ENCODE data around the gene LRFN5. TPM values are rescaled to one million over a fixed set of nuclear protein-coding genes. Genes with fewer than 3 reads are reported as not detected.

The LRFN5 gene
- total and polyA plus RNA-seq, 2 of the 13 experiments (the other 11 are each of a cell fraction or from before 2014, with no cell fraction given), result not detected

DNA sequence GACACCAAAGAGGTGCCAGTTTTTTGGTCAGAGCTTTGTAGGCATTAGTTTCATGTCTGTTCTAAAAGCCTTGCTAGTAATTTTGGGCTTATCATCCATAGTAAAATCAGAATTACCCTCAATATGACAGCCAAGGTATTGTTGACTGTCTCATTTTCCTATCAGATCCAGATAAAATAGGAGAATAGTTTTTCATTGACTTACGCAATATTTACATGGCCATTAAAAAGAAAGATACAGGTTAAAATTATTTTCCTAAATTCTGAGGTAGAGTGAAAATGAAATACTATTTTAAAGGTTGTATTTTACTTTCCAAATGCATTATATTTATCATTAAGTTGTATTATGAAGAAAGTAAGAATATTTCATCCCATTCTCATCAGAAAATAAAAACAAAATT is 203.7 kb downstream of the LRFN5 start:
- Histone ChIP-seq H3K79me2 (ENCODE audit: insufficient read depth, low read length) (no peaks in the 10 kb centered on the region), H3K9me3 (ENCODE audit: low read length) (peaks cover 79% of the 10 kb centered on the region), H4K20me1 (ENCODE audit: insufficient read depth, low read length) (no peaks in the 10 kb centered on the region), H3K27me3 (ENCODE audit: control insufficient read depth in 1 of 2, insufficient read depth in 2 of 2, low read length in 2 of 2) (no peaks in the 10 kb centered on the region), H3K27ac (ENCODE audit: extremely low read length, insufficient read depth, low read length) (no peak overlapping the region), H3K4me3 (replicated peaks in 1 of 3; ENCODE audit: insufficient read depth in 1 of 3, low read depth in 2 of 3, low read length in 3 of 3) (no peak overlapping the region), H3K4me1 (ENCODE audit: insufficient read depth, low read length) (no peaks in the 10 kb centered on the region), H3K36me3 (replicated peaks in 1 of 2; ENCODE audit: control insufficient read depth in 1 of 2, insufficient read depth in 2 of 2, low read length in 2 of 2) (no peaks in the 10 kb centered on the region), H3K9ac (ENCODE audit: insufficient read depth, low read depth, low read length) (no peak overlapping the region), H3K4me2 (ENCODE audit: low read depth, low read length) (no peak overlapping the region), H2AFZ (ENCODE audit: low read length) (no peak overlapping the region)
- no peak for FAIRE-seq
- 56% methylated on average over 1 of the region's 1 CpG for WGBS (ENCODE audit: low lambda C conversion rate)
- ChIA-PET CTCF (ENCODE audit: low intra/inter-chr PET ratio, low total read pairs) (no interaction called here), POLR2A (no interaction called here)
- ATAC-seq, result no peak
- peak; percentile 55; the same call in 1 of the 2 replicates for TF ChIP-seq CEBPB (IDR thresholded peaks at IDR 0.05; ENCODE audit: borderline replicate concordance, low read depth, low read length)
- no peak for TF ChIP-seq CENPT (CRISPR knock-in tag; IDR thresholded peaks at IDR 0.05; ENCODE audit: low read depth)
- TF ChIP-seq KLF12 (CRISPR knock-in tag; IDR thresholded peaks at IDR 0.05; ENCODE audit: borderline replicate concordance), result no peak
- intact Hi-C loops (cut with micrococcal nuclease; ENCODE audit: unreplicated experiment) (no loop called here), in situ Hi-C loops (cut with HindIII; ENCODE audit: extremely low pct_ligation_motif_present, low pct_unique_long_range_greater_than_20kb) (no loop called here)
- BruUV-seq (replicated peaks), result no TSS peak
- DNase-seq (ENCODE audit: low spot score), result no peak

DNA sequence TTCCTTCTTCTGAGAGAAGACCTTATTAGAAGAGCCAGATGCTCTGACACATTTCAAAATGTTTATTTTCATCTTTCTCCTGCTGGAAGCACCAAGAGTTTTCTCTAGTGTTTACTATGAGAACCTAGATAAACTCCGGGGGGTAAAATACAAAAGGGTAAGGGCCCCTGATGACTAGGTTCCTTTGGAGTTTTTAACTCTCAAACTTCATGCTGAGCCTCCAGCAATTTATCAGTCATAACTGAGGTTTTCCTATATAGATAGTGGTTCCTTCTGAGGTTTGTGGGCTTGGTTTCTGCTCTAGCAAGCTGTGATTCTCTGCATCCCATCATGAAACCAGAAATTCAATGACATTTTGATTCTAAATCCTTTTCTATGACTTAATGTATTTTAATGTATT is 210.9 kb downstream of the LRFN5 start:
- Histone ChIP-seq H3K9me3 (ENCODE audit: low read length) (peaks cover 86% of the 10 kb centered on the region), H3K27me3 (ENCODE audit: control insufficient read depth in 1 of 2, insufficient read depth in 2 of 2, low read length in 2 of 2) (no peaks in the 10 kb centered on the region), H3K9ac (ENCODE audit: insufficient read depth, low read depth, low read length) (no peak overlapping the region), H3K4me3 (replicated peaks in 1 of 3; ENCODE audit: insufficient read depth in 1 of 3, low read depth in 2 of 3, low read length in 3 of 3) (no peak overlapping the region), H3K4me2 (ENCODE audit: low read depth, low read length) (no peak overlapping the region), H3K27ac (ENCODE audit: extremely low read length, insufficient read depth, low read length) (no peak overlapping the region), H2AFZ (ENCODE audit: low read length) (no peak overlapping the region), H3K79me2 (ENCODE audit: insufficient read depth, low read length) (no peaks in the 10 kb centered on the region), H4K20me1 (ENCODE audit: insufficient read depth, low read length) (no peaks in the 10 kb centered on the region), H3K4me1 (ENCODE audit: insufficient read depth, low read length) (no peaks in the 10 kb centered on the region), H3K36me3 (replicated peaks in 1 of 2; ENCODE audit: control insufficient read depth in 1 of 2, insufficient read depth in 2 of 2, low read length in 2 of 2) (no peaks in the 10 kb centered on the region)
- CTCF ChIA-PET (ENCODE audit: low intra/inter-chr PET ratio, low total read pairs), result no interaction called here
- WGBS (ENCODE audit: low lambda C conversion rate), result 0% methylated on average over 1 of the region's 1 CpG
- ATAC-seq, result no peak
- POLR2A ChIA-PET, result no interaction called here
- no TSS peak for BruUV-seq (replicated peaks)
- in situ Hi-C loops (cut with HindIII; ENCODE audit: extremely low pct_ligation_motif_present, low pct_unique_long_range_greater_than_20kb), result no loop called here
- DNase-seq (ENCODE audit: low spot score), result no peak
- FAIRE-seq, result no peak
- intact Hi-C loops (cut with micrococcal nuclease; ENCODE audit: unreplicated experiment), result no loop called here
- TF ChIP-seq NFKBIZ (CRISPR knock-in tag; IDR thresholded peaks at IDR 0.05) (no peak), SMYD3 (CRISPR knock-in tag; IDR thresholded peaks at IDR 0.05) (no peak), DNMT1 (CRISPR knock-in tag; IDR thresholded peaks at IDR 0.05) (no peak), ZNF253 (CRISPR knock-in tag; IDR thresholded peaks at IDR 0.05; ENCODE audit: borderline replicate concordance) (no peak), ZNF713 (CRISPR knock-in tag; IDR thresholded peaks at IDR 0.05) (no peak), ZNF468 (CRISPR knock-in tag; IDR thresholded peaks at IDR 0.05) (no peak), ZC3H13 (CRISPR knock-in tag; IDR thresholded peaks at IDR 0.05) (no peak), AGO2 (optimal IDR thresholded peaks at IDR 0.05; ENCODE audit: low read depth, low read length) (no peak)
- TF ChIP-seq, protein P1, sequence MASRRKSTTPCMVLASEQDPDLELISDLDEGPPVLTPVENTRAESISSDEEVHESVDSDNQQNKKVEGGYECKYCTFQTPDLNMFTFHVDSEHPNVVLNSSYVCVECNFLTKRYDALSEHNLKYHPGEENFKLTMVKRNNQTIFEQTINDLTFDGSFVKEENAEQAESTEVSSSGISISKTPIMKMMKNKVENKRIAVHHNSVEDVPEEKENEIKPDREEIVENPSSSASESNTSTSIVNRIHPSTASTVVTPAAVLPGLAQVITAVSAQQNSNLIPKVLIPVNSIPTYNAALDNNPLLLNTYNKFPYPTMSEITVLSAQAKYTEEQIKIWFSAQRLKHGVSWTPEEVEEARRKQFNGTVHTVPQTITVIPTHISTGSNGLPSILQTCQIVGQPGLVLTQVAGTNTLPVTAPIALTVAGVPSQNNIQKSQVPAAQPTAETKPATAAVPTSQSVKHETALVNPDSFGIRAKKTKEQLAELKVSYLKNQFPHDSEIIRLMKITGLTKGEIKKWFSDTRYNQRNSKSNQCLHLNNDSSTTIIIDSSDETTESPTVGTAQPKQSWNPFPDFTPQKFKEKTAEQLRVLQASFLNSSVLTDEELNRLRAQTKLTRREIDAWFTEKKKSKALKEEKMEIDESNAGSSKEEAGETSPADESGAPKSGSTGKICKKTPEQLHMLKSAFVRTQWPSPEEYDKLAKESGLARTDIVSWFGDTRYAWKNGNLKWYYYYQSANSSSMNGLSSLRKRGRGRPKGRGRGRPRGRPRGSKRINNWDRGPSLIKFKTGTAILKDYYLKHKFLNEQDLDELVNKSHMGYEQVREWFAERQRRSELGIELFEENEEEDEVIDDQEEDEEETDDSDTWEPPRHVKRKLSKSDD (CRISPR knock-in tag; IDR thresholded peaks at IDR 0.05; ENCODE audit: low read depth), result no peak
- TF ChIP-seq, protein P2, sequence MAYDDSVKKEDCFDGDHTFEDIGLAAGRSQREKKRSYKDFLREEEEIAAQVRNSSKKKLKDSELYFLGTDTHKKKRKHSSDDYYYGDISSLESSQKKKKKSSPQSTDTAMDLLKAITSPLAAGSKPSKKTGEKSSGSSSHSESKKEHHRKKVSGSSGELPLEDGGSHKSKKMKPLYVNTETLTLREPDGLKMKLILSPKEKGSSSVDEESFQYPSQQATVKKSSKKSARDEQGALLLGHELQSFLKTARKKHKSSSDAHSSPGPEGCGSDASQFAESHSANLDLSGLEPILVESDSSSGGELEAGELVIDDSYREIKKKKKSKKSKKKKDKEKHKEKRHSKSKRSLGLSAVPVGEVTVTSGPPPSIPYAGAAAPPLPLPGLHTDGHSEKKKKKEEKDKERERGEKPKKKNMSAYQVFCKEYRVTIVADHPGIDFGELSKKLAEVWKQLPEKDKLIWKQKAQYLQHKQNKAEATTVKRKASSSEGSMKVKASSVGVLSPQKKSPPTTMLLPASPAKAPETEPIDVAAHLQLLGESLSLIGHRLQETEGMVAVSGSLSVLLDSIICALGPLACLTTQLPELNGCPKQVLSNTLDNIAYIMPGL (CRISPR knock-in tag; IDR thresholded peaks at IDR 0.05; ENCODE audit: borderline replicate concordance in 1 of 2, low read depth in 1 of 2), result no peak
- TF ChIP-seq, protein P3, sequence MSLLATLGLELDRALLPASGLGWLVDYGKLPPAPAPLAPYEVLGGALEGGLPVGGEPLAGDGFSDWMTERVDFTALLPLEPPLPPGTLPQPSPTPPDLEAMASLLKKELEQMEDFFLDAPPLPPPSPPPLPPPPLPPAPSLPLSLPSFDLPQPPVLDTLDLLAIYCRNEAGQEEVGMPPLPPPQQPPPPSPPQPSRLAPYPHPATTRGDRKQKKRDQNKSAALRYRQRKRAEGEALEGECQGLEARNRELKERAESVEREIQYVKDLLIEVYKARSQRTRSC (CRISPR knock-in tag; IDR thresholded peaks at IDR 0.05; ENCODE audit: low read depth), result no peak

Measured in HepG2 (cell line).